Measurements from ENCODE around the gene P3H2.

The P3H2 gene

DNA sequence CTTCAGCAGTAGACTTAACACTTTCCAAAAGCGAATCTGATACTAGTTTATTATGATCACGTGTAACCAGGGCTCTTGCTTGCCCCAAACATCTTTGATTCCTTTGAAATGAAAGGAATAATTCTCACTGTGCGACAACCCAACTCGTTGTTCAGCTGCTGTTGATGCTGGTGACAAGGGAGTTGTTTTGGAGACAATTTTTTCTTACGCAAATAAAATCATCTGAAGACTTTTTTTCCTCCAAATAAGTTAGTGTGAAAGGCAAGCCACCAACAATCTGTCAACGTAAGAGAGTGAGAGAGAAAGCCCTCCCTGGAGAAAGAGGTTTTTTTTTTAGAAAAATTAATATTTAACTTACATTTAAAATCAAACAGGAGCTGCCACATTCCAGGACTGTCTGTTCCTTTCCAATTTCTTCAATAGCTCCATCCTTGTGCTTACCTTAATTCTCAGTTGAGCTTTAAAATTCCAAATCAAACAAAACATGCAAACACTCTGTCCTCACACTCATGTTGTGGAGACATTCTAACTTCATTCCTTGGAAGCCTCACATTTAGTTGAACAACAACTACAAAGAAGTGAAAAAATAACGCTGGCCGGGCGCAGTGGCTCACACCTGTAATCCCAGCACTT, 4.9 kb upstream of the P3H2 start:
- DNase-seq: no peak

DNA sequence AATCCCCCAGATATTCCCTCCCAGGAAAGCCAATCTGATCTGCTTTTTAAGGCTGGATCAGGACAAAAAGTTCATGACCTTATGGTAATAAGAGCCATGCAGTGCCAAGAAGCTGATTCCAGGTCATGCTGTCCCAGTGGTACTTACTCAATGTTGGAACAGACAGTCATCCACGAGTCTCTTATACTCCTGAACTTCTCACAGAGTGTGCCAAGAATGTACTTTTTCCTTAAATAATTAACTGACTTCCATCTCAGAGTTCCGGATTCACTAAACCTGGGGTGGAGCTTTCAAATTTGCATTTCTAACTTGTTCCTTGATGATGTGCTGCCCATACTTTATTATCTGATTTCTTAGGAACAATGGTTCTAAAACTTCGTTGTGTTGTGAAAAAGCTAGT, 3.4 kb upstream of the P3H2 start:
- DNase-seq: no peak

GRCh38 chr3:190122198-190122771, 1.6 kb upstream of the P3H2 start:
- DNase-seq: no peak

DNA sequence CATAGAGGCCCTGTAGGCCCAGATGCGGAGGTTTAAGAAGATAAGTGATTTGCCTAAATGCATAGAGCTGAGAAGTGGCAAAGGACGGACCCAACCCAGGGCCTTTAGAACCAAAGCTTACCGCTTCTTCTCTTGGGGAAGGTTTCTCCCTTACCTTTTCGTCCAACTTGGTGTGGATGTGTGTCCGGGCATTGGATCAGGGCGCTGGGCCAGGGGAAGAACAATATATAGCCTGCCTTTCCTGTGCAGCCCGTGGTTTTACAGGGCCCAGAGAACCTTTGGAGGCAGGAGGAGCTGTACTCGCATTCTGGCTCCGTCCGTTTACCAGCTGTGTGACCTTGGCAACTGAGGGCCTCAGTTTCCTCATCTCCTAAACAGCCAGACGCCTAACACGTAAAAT, 686 bp upstream of the P3H2 start:
- DNase-seq: no peak

DNA sequence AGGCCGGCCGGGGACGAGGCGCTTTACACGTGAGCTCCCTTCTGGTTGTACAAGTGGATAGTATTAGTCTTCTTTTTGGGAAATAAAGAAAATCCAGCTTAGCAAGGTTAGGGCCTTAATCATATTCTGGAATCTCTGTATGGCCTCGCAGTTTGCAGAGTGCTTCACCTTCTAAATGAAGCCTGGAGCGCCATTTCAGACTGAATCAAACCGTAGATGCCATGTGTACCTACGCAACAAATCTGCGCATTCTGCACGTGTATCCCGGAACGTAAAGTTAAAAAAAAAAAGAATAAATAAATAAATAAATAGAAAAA, 322 bp upstream of the P3H2 start:
- no peak for DNase-seq

GRCh38 chr3:190119461-190120268, 1.0 kb downstream of the P3H2 start:
- no peak for DNase-seq

- no peak for DNase-seq
Measured at GRCh38 chr3:190118438-190118837, 2.3 kb downstream of the P3H2 start.

- DNase-seq: no peak
Measured at GRCh38 chr3:190117981-190118380, 2.7 kb downstream of the P3H2 start.

GRCh38 chr3:190116551-190117067, 4.1 kb downstream of the P3H2 start:
- DNase-seq: no peak

GRCh38 chr3:190110826-190111225, 9.9 kb downstream of the P3H2 start:
- DNase-seq: no peak

GRCh38 chr3:190109441-190109840, 11.3 kb downstream of the P3H2 start:
- DNase-seq: no peak

DNA sequence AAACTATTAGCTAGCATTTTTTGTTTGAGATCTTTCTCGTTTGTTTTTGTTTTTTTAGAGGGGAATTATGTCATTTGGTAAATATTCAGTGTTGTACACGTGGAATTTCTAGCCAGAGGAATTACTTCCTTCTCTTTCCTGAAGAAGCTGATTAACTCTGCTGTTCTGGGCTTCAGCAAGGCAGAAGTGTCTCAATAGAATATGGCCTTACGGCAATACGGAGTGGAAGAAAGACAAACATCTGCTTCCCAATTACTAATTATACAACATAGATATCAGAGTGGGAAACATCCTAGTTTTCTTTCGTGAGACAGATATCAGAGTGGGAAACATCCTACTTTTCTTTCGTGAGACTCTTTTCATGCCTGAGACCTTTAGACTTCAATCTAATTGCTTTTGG, 11.9 kb downstream of the P3H2 start:
- no peak for DNase-seq

DNA sequence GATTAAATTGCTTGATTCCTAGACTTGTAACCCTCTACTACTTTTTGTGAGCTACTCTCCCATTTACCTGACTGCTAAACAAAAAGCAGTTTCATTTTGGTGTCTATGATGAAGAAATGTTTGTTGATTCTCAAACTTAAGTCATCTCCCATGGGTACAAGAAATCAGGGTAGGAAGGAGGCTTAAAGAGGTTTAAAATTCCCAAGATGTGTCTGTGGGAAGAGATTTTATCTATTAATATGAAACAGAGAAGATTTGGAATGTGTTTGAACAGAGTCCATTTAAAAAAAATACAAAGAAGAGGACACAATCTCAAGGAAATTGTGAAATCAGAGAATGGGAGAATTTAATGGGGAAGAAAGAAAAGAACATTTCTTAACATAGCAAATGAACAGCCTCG, 14.8 kb downstream of the P3H2 start:
- no peak for DNase-seq

GRCh38 chr3:190101320-190102011, 19.2 kb downstream of the P3H2 start:
- DNase-seq: no peak

DNA sequence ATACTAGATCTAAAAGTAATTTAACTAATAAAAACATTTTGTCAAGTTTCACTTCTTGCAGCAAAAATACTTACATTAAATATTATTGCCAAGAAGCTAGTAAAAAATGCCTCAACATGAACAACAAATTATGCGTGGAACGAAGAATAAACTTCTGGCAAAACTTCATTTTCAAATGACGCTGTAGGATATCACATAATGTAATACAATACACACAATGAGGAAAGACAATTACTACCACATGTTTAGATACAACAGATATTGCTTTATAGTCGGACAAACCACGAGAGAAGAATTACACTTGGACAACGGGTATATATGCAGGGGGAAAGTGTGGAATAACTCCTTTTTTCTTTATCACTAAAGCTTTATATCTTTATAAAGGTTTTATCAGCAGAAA, 21.6 kb downstream of the P3H2 start:
- DNase-seq: no peak

DNA sequence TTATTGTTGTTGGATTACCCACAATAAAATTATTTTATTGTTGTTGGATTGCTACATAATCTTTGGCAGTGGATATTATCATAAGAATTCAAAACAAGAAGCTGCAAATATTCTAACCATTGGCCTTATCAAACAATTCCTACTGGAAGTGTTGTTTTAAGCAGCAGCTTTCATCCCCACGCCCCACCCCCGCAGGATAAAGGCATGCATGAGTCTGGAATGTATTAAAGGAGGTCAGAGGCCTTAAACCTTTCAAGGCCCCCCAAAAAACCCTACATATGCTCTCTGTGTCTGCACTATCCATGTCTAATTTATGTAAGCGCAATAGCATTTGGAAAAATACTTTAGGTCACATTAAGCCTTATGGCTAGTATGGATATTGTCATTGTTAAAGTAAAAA, 23.1 kb downstream of the P3H2 start:
- no peak for DNase-seq

DNA sequence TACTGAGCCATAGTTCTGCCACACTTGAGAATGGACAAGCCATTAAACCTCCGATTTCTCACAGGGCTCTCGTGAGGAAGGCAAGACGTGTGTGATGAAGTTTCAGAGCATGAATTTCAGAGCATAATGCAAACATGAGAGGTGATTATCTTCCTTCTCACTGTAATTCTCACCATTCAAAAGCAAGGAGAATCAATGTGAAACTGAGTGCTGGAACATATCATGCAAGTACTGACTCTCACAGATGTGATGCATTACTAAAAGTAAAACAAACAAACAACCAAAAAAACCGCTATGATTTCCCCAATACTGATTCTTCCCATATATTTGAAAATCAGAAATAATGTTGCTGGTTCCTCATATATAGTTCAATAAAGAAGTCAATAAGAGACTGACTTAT, 23.7 kb downstream of the P3H2 start:
- no peak for DNase-seq

- no peak for DNase-seq
Measured at GRCh38 chr3:190096345-190096744, 24.4 kb downstream of the P3H2 start.

DNA sequence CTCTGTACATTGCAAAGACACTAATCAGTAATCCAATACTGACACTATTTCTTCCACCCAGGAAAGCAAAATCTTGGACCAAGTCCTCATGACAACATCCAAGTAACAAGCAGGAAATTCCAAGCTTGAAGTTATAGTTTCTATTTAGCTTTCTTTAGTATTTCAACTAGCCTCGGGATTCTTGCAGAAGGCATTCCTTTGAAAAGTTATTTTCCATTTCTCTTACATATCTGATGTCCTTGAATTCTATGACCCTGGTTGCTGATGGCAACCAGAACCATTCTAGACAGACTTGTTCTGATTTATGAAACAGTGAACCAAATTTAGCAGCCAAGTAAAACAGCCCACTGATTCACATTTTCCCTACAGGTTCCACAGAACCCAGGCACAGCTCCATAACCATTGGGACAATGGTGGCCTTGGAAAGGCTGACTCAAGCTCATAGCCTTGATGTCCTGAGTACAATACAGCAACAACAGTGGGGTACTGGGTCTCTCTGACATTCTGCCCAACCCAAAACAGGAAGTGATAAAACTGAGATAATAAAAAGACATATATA, 26.5 kb downstream of the P3H2 start:
- DNase-seq: no peak

DNA sequence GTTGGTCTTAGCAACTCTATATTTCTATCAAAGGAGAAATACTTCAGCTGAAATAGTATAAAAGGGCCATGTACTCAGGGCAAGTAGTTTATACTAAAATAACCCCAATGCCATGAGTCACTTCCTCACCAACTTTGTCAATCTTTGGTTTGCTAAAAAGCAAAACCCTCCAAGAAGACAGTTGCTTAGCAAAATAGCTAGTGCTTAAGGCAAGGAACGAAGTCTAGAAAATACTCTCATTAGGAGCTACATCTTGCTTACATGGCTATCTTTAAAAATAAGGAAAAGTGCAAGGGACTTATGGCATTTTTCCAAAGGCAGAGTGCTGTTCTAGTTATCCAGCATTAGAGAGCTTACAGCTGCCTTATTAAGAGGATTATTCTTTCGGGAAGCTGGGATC, 28.4 kb downstream of the P3H2 start:
- no peak for DNase-seq

DNA sequence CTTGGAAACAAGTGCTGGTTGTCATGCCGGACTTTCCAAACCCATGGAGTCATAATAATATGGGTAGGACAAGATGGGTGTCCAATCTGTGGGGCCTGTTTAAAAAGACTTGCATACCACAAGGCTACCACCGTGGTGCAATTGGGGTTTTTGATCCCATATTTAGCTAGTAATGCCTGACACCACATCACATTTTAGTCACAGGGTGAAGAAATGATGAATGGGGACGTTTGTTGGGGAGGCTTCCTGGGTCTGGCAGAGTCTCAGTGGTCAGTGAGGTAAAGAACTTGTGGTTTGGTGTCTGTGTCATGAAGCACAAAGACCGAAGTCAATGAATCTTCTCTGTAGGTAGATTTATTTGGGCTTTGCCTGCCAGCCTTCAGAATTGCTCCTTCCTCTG, 31.0 kb downstream of the P3H2 start:
- DNase-seq: no peak

DNA sequence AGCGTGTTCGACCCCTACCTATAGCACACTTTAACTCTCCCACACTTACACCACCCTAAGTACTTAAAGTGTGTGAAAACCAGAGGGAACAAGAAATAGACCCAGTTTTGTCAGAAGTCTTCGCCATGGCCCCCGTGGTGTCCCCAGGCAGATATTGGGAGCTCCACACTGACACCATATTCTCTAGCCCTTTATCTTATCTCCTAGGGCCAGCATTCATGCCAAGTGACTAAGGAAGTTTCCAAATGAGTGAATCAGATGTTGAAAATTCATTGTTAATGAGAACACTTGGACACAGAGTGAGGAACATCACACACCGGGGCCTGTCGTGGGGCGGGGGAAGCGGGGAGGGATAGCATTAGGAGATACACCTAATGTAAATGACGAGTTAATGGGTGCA, 31.8 kb downstream of the P3H2 start:
- DNase-seq: no peak

DNA sequence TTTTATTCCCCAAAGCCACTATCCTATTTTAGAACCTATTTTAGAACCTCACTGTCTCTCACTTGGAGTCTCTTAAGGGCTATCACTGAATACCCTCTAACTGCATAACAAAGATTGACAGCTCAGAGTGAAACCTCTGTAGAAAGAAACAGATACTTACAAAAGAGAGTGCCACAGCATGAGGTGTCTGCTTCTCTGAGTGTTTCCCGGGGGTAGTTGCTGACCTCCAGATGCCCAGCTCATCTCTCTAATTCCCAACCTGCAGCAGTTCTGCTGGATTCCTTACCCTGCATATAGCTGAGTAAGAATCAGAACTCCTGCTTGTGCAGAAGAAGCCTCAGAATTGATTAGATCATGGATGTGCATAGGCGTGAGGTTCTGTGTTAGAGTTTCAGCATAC, 34.5 kb downstream of the P3H2 start:
- DNase-seq: no peak

GRCh38 chr3:190084983-190085382, 35.7 kb downstream of the P3H2 start:
- no peak for DNase-seq
